CD14-positive monocyte (primary cell): ENCODE results near the gene SGCA. TPM values are rescaled to one million over a fixed set of nuclear protein-coding genes. Genes with fewer than 3 reads are reported as not detected.

Experiments used
- DNase-seq, 3 donors: peaks; one replicate each; pipeline ENCODE4 v3.0.0-alpha.2; 2011 to 2022
- H2AFZ ChIP-seq: 2 replicates; pipeline ENCODE4 v1.6.0; 2012; ENCODE audit warnings: mild to moderate bottlenecking, low read depth, low read length, inconsistent platforms; ENCODE audit not compliant: insufficient read depth, poor library complexity, severe bottlenecking
- H3K27ac ChIP-seq, 2 donors: 1 replicate in 1 of 2; 2 replicates in 1 of 2; pipeline ENCODE4 v1.5.1; 2012 to 2013; ENCODE audit warnings: low read length in 2 of 2, control low read depth in 1 of 2, inconsistent platforms in 1 of 2, low read depth in 1 of 2, mild to moderate bottlenecking in 1 of 2
- H3K27me3 ChIP-seq, 2 donors: one replicate each; pipeline versions ENCODE4 v1.6.0 to v1.6.1; 2011 to 2013; ENCODE audit warnings: low read length in 2 of 2; ENCODE audit not compliant: control insufficient read depth in 2 of 2, insufficient read depth in 2 of 2
- H3K36me3 ChIP-seq, 2 donors: replicated peaks in 1 of 2; 1 replicate in 1 of 2; 2 replicates in 1 of 2; pipeline versions ENCODE4 v1.5.1 to v1.6.1; 2012 to 2013; ENCODE audit warnings: low read length in 2 of 2, control low read depth in 1 of 2, inconsistent platforms in 1 of 2, mild to moderate bottlenecking in 1 of 2; ENCODE audit not compliant: insufficient read depth in 2 of 2, control insufficient read depth in 1 of 2
- H3K4me1 ChIP-seq, 2 donors: 1 replicate in 1 of 2; 2 replicates in 1 of 2; pipeline versions ENCODE4 v1.5.1 to v1.6.1; 2012 to 2013; ENCODE audit warnings: low read length in 2 of 2, control low read depth in 1 of 2, inconsistent platforms in 1 of 2, mild to moderate bottlenecking in 1 of 2, moderate library complexity in 1 of 2; ENCODE audit not compliant: insufficient read depth in 2 of 2, control insufficient read depth in 1 of 2
- H3K4me2 ChIP-seq: replicated peaks from 2 replicates; pipeline ENCODE3; 2012; ENCODE audit warnings: low read length, moderate library complexity, mild to moderate bottlenecking; ENCODE audit not compliant: poor library complexity, severe bottlenecking; ENCODE audit errors: extremely low read depth
- H3K4me3 ChIP-seq, 3 experiments: fragments of 200-600 bp in 1 of 3; sonication (generic) in 1 of 3; replicated peaks in 1 of 3; 1 replicate in 2 of 3; 2 replicates in 1 of 3; pipeline ENCODE4 v1.5.1; 2011 to 2013; ENCODE audit warnings: low read length in 3 of 3, mild to moderate bottlenecking in 3 of 3, control low read depth in 2 of 3, low read depth in 2 of 3, inconsistent platforms in 1 of 3, moderate library complexity in 1 of 3
- H3K79me2 ChIP-seq: 2 replicates; pipeline ENCODE4 v1.6.0; 2012; ENCODE audit warnings: mild to moderate bottlenecking, control low read depth, inconsistent platforms, low read length, moderate library complexity; ENCODE audit not compliant: insufficient read depth
- H3K9ac ChIP-seq: 2 replicates; pipeline ENCODE4 v1.6.0; 2017; ENCODE audit warnings: low read length, mild to moderate bottlenecking; ENCODE audit not compliant: insufficient read depth, poor library complexity, severe bottlenecking
- H3K9me3 ChIP-seq, 2 donors: replicated peaks in 1 of 2; 1 replicate in 1 of 2; 2 replicates in 1 of 2; pipeline versions ENCODE4 v1.5.1 to v1.6.1; 2012 to 2013; ENCODE audit warnings: low read length in 2 of 2, control low read depth in 1 of 2; ENCODE audit not compliant: control insufficient read depth in 1 of 2, insufficient read depth in 1 of 2
- H4K20me1 ChIP-seq: 2 replicates; pipeline ENCODE4 v1.6.0; 2012; ENCODE audit warnings: mild to moderate bottlenecking, low read length, control low read depth, moderate library complexity; ENCODE audit not compliant: insufficient read depth
- H3K27ac Mint-ChIP-seq, 7 donors: one replicate each; pipeline ENCODE4 v1.8.0; 2020; ENCODE audit warnings: mild to moderate bottlenecking in 7 of 7, mixed read lengths in 7 of 7, moderate library complexity in 6 of 7, inconsistent platforms in 2 of 7
- H3K27me3 Mint-ChIP-seq, 3 donors: one replicate each; pipeline ENCODE4 v1.8.0; 2021 to 2022; ENCODE audit warnings: low read depth in 3 of 3, mild to moderate bottlenecking in 3 of 3, mixed read lengths in 3 of 3, moderate library complexity in 3 of 3, inconsistent platforms in 1 of 3
- H3K36me3 Mint-ChIP-seq, 2 donors: one replicate each; pipeline ENCODE4 v1.8.0; 2020; ENCODE audit warnings: mixed read lengths in 2 of 2, inconsistent platforms in 1 of 2, mild to moderate bottlenecking in 1 of 2
- H3K4me1 Mint-ChIP-seq: one replicate; pipeline ENCODE4 v1.8.0; 2020; ENCODE audit warnings: mild to moderate bottlenecking, mixed read lengths
- H3K4me3 Mint-ChIP-seq, 2 donors: one replicate each; pipeline ENCODE4 v1.8.0; 2020; ENCODE audit warnings: mild to moderate bottlenecking in 2 of 2, mixed read lengths in 2 of 2, moderate library complexity in 1 of 2
- H3K9me3 Mint-ChIP-seq, 7 donors: one replicate each; pipeline ENCODE4 v1.8.0; 2020 to 2022; ENCODE audit warnings: mixed read lengths in 7 of 7, mild to moderate bottlenecking in 6 of 7, moderate library complexity in 6 of 7, inconsistent platforms in 2 of 7
- WGBS: methylation state at CpG from one replicate; pipeline ENCODE4 v1.1.5; 2013; ENCODE audit warnings: missing lambda C conversion rate; ENCODE audit not compliant: insufficient coverage; 5-methylcytosine and 5-hydroxymethylcytosine counted together
- intact Hi-C, 2 donors: fragments of 100-400 bp; cut with micrococcal nuclease; formaldehyde crosslinking; loops; one replicate each; pipeline versions ENCODE4 v1.15.0 to v1.15.1; 2023
- polyA plus RNA-seq, 3 donors: library from polyadenylated mRNA; depleted of rRNA in 1 of 3; unstranded in 2 of 3; stranded (reverse) in 1 of 3; fragments of 300-500 nt in 2 of 3; fragments of >200 nt in 1 of 3; fragmentation: Illumina TruSeq in 2 of 3; gene quantifications; 1 replicate in 2 of 3; 2 replicates in 1 of 3; pipeline ENCODE4 v1.2.3, GENCODE V29; 2012 to 2021
- TF ChIP-seq, protein P1 (sequence below): fragments of 200-600 bp; IDR thresholded peaks from one replicate; pipeline ENCODE4 v1.8.0; 2022; ENCODE audit warnings: antibody characterized with exemption, mild to moderate bottlenecking

SGCA gene
- polyA plus RNA-seq, 3 donors = 0.27 to 0.89 (median 0.53) TPM

DNA sequence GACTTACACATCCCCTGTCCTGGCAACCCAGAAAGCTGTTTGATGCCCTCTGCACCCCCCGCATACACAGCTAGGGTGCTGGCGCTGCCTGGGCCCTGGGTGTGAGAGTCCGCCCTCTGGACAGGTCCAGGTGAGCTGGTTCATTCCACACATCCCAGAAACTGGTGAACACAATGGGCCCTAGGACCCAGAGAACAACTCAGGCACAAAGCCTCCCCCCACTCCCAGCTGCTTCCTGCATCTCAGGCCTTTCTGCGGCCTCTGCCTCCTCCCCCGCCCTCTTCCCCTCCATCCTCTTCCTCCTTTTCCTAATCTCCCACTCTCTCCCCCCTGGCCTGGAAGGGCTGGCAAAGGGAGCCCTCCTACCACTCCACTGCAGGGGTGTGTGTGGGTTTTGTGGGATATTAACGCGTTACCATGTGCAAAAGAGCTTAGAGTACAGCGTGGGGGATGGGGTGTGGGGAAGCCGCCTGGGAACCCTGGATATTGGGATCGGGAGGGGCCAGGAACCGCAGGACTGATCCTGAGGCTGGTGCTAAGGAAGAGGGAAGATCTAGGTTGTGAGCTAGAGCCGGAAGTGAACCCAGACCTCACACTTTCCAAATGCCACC, 13.8 kb upstream of the SGCA start:
- H3K9ac ChIP-seq = peak overlapping the region; percentile 65
- intact Hi-C loops = no loop called here
- peak overlapping the region; percentile 92 to 96 for H3K4me3 Mint-ChIP-seq

DNA sequence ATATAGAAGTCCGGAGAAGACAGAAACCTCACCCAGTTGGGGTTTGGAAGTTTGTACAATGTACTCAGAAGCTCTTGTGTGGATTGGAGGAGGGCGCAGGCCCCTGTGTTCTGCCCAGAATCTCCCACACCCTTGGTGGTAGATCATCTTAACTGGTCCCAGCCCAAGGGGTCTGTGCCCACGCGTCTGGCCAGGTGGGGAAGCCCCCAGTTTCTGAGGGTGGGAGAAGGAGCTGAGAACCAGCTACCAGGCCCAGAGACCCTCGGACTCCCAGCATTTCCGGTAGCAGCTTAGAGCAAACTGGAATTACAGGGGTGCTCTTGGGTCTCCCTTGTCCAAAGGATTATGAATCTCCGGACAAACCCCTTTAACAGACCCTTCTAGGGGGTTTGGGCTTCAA, 13.1 kb upstream of the SGCA start:
- Mint-ChIP-seq H3K27me3 (peaks cover 2 to 4% (median 2%) of the 10 kb centered on the region in 3 donors), H3K27ac (peak overlapping the region in 1 of 7 donors; percentile 97), H3K9me3 (peaks cover 0 to 1% (median 0%) of the 10 kb centered on the region in 7 donors), H3K4me3 (peak overlapping the region in 1 of 2 donors; percentile 92), H3K4me1 (peaks cover 41% of the 10 kb centered on the region), H3K36me3 (no peaks in the 10 kb centered on the region)
- H3K4me1 ChIP-seq = peaks cover 41 to 52% of the 10 kb centered on the region in 2 donors
- no peaks in the 10 kb centered on the region for H3K36me3 ChIP-seq
- 83% methylated on average over 3 of the region's 7 CpGs for WGBS
- no peak overlapping the region for H3K9ac ChIP-seq
- H3K4me2 ChIP-seq = peak overlapping the region; percentile 99
- intact Hi-C loops = no loop called here
- TF ChIP-seq, protein P1, sequence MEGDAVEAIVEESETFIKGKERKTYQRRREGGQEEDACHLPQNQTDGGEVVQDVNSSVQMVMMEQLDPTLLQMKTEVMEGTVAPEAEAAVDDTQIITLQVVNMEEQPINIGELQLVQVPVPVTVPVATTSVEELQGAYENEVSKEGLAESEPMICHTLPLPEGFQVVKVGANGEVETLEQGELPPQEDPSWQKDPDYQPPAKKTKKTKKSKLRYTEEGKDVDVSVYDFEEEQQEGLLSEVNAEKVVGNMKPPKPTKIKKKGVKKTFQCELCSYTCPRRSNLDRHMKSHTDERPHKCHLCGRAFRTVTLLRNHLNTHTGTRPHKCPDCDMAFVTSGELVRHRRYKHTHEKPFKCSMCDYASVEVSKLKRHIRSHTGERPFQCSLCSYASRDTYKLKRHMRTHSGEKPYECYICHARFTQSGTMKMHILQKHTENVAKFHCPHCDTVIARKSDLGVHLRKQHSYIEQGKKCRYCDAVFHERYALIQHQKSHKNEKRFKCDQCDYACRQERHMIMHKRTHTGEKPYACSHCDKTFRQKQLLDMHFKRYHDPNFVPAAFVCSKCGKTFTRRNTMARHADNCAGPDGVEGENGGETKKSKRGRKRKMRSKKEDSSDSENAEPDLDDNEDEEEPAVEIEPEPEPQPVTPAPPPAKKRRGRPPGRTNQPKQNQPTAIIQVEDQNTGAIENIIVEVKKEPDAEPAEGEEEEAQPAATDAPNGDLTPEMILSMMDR = no peak
- H2AFZ ChIP-seq = no peak overlapping the region
- H3K4me3 ChIP-seq = peak overlapping the region in 1 of 3 experiments; percentile 100
- no peak overlapping the region for H3K27ac ChIP-seq
- peaks cover 44% of the 10 kb centered on the region for H4K20me1 ChIP-seq
- DNase-seq = no peak
- H3K9me3 ChIP-seq = no peaks in the 10 kb centered on the region
- no peaks in the 10 kb centered on the region for H3K27me3 ChIP-seq
- peaks cover 51% of the 10 kb centered on the region for H3K79me2 ChIP-seq

More for the DNA sequence above, 13.8 kb upstream of the SGCA start:
- peak; percentile 44 to 61 (median 60) for DNase-seq
- Mint-ChIP-seq H3K4me1 (peaks cover 45% of the 10 kb centered on the region), H3K36me3 (peaks cover 3 to 5% of the 10 kb centered on the region in 2 donors), H3K9me3 (peaks cover 0 to 4% (median 0%) of the 10 kb centered on the region in 7 donors), H3K27ac (peak overlapping the region; percentile 88 to 97 (median 95)), H3K27me3 (peaks cover 2 to 4% (median 2%) of the 10 kb centered on the region in 3 donors)
- Histone ChIP-seq H3K79me2 (peaks cover 58% of the 10 kb centered on the region), H3K4me1 (peaks cover 47 to 59% of the 10 kb centered on the region in 2 donors), H2AFZ (peak overlapping the region; percentile 79), H4K20me1 (peaks cover 51% of the 10 kb centered on the region), H3K9me3 (no peaks in the 10 kb centered on the region), H3K4me2 (peak overlapping the region; percentile 99), H3K27ac (peak overlapping the region; percentile 76 to 83), H3K4me3 (peak overlapping the region; percentile 83 to 100 (median 86)), H3K27me3 (no peaks in the 10 kb centered on the region), H3K36me3 (no peaks in the 10 kb centered on the region)
- 0% methylated on average over 7 of the region's 12 CpGs for WGBS
- TF ChIP-seq, protein P1 = no peak
